Nephron progenitor cell (in vitro differentiated cells): Measurements from ENCODE around the gene CSKMT.
A peak's percentile ranks its signal among the peaks of the same experiment; 100 is the strongest.
"Not testable (repeated sequence)": the region's sequence is repeated elsewhere in the genome, so short reads cannot be mapped to it uniquely, and the experiment has no call there.

Experiments
- DNase-seq: peaks from one replicate; pipeline ENCODE4 v3.0.0; 2021
- H3K27ac Mint-ChIP-seq: 2 replicates; pipeline ENCODE4 v1.8.0; 2021; ENCODE audit warnings: mild to moderate bottlenecking, moderate library complexity, mixed read lengths
- H3K27me3 Mint-ChIP-seq: 2 replicates; pipeline ENCODE4 v1.8.0; 2021; ENCODE audit warnings: mild to moderate bottlenecking, low read depth, mixed read lengths; ENCODE audit not compliant: poor library complexity
- H3K36me3 Mint-ChIP-seq: 2 replicates; pipeline ENCODE4 v1.8.0; 2021; ENCODE audit warnings: low read depth, mixed read lengths
- H3K4me1 Mint-ChIP-seq: 2 replicates; pipeline ENCODE4 v1.8.0; 2021; ENCODE audit warnings: mixed read lengths
- H3K4me3 Mint-ChIP-seq: 2 replicates; pipeline ENCODE4 v1.8.0; 2021; ENCODE audit warnings: mild to moderate bottlenecking, moderate library complexity, mixed read lengths
- H3K9me3 Mint-ChIP-seq: 2 replicates; pipeline ENCODE4 v1.8.0; 2021; ENCODE audit warnings: mild to moderate bottlenecking, moderate library complexity, mixed read lengths
- TF ChIP-seq, protein P1 (sequence below): fragments of 200-600 bp; sonication (generic); IDR thresholded peaks from 2 replicates; pipeline ENCODE4 v1.5.0; 2021; ENCODE audit warnings: antibody characterized with exemption

Gene CSKMT

GRCh38 chr11:62649486-62649885 is 15.6 kb upstream of the CSKMT start:
- TF ChIP-seq, protein P1, sequence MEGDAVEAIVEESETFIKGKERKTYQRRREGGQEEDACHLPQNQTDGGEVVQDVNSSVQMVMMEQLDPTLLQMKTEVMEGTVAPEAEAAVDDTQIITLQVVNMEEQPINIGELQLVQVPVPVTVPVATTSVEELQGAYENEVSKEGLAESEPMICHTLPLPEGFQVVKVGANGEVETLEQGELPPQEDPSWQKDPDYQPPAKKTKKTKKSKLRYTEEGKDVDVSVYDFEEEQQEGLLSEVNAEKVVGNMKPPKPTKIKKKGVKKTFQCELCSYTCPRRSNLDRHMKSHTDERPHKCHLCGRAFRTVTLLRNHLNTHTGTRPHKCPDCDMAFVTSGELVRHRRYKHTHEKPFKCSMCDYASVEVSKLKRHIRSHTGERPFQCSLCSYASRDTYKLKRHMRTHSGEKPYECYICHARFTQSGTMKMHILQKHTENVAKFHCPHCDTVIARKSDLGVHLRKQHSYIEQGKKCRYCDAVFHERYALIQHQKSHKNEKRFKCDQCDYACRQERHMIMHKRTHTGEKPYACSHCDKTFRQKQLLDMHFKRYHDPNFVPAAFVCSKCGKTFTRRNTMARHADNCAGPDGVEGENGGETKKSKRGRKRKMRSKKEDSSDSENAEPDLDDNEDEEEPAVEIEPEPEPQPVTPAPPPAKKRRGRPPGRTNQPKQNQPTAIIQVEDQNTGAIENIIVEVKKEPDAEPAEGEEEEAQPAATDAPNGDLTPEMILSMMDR: no peak
- H3K4me1 Mint-ChIP-seq: peaks cover 36% of the 10 kb centered on the region
- H3K9me3 Mint-ChIP-seq: no peaks in the 10 kb centered on the region
- no peak for DNase-seq
- peaks cover 14% of the 10 kb centered on the region for H3K36me3 Mint-ChIP-seq
- peaks cover 1% of the 10 kb centered on the region for H3K27me3 Mint-ChIP-seq
- no peak overlapping the region for H3K27ac Mint-ChIP-seq
- no peak overlapping the region for H3K4me3 Mint-ChIP-seq

DNA sequence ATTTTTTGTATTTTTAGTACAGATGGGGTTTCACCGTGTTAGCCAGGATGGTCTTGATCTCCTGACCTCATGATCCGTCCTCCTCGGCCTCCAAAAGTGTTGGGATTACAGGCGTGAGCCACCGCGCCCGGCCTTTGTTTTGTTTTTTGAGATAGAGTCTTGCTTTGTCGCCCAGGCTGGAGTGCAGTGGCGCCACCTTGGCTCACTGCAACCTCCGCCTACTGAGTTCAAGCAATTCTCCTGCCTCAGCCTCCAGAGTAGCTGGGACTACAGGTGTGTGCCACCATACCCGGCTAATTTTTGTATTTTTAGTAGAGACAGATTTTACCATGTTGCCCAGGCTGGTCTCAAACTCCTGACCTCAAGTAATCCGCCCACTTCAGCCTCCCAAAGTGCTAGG is 14.8 kb upstream of the CSKMT start:
- Mint-ChIP-seq H3K4me1 (peaks cover 30% of the 10 kb centered on the region), H3K36me3 (peaks cover 13% of the 10 kb centered on the region)
- not testable (repeated sequence) for H3K9me3 Mint-ChIP-seq, DNase-seq, H3K27me3 Mint-ChIP-seq, H3K4me3 Mint-ChIP-seq, H3K27ac Mint-ChIP-seq

DNA sequence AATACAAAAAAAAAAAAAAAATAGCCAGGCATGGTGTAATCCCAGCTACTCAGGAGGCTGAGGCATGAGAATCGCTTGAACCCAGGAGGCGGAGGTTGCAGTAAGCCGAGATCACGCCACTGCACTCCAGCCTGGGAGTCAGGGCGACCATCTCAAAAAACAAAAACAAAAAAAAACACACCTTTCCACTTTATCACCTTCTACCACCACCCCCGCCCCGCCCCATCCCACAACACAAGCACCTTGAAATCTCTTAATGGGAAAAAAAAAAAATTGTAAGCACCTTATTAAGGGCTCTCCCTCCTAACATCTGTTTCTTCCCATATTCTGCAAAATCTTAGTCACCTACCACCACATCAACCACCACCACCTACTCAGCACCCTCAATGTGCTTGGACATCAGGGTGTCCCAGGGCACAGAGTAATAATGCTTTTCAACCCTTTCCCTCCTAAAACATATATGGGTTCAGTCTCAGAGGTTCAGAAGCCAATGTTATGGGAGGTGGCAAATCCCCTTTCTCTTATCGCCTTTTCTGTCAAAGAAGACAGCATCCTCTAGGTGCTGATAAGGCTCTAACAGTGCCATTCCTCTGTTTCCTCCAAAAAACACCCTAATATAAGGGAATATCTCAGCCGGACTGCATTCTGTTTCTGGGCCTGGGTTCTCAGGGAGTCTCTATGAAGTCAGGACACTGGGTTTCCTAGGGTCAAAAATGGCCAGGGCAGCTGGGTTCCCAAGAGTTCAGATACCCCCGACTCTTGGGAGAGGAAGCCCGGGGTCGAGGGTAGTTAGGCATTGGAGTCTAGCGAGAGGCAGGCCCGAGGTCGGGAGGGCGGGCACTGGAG is 12.7 kb upstream of the CSKMT start:
- H3K9me3 Mint-ChIP-seq: no peaks in the 10 kb centered on the region
- peaks cover 17% of the 10 kb centered on the region for H3K4me1 Mint-ChIP-seq
- H3K4me3 Mint-ChIP-seq: peak overlapping the region; percentile 89
- H3K27ac Mint-ChIP-seq: peak overlapping the region; percentile 96
- TF ChIP-seq, protein P1: no peak
- no peak for DNase-seq
- H3K36me3 Mint-ChIP-seq: peaks cover 10% of the 10 kb centered on the region
- peaks cover 7% of the 10 kb centered on the region for H3K27me3 Mint-ChIP-seq

DNA sequence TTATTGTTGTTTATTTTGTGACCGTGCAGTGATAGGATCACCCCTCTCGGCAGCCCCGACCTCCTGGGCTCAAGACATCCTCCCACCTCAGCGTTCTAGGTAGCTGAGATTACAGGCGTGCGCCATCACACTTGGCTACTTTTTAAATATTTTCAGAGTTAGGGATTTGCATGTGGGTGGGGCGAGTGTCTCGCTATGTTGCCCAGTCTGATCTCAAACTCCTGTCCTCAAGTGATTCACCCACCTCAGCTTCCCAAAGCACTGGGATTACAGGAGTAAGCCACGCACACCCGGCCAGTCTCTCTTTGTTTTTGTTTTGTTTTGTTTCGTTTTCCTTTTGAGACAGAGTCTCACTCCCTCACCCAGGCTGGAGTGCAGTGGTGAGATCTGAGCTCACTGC is 10.8 kb upstream of the CSKMT start:
- Mint-ChIP-seq H3K27me3 (peaks cover 7% of the 10 kb centered on the region), H3K36me3 (peaks cover 5% of the 10 kb centered on the region), H3K4me1 (peaks cover 17% of the 10 kb centered on the region), H3K4me3 (peak overlapping the region; percentile 52), H3K27ac (peak overlapping the region; percentile 77), H3K9me3 (no peaks in the 10 kb centered on the region)
- TF ChIP-seq, protein P1: no peak
- DNase-seq: no peak

GRCh38 chr11:62656796-62657429 is 8.2 kb upstream of the CSKMT start:
- Mint-ChIP-seq H3K27me3 (peaks cover 7% of the 10 kb centered on the region), H3K27ac (no peak overlapping the region), H3K4me3 (no peak overlapping the region), H3K4me1 (peaks cover 14% of the 10 kb centered on the region), H3K36me3 (peaks cover 4% of the 10 kb centered on the region), H3K9me3 (no peaks in the 10 kb centered on the region)
- TF ChIP-seq, protein P1: no peak
- no peak for DNase-seq

- Mint-ChIP-seq H3K27me3 (no peaks in the 10 kb centered on the region), H3K27ac (peak overlapping the region; percentile 99), H3K9me3 (no peaks in the 10 kb centered on the region), H3K4me3 (peak overlapping the region; percentile 98), H3K4me1 (peaks cover 24% of the 10 kb centered on the region), H3K36me3 (peaks cover 28% of the 10 kb centered on the region)
- peak; percentile 72 for DNase-seq
- TF ChIP-seq, protein P1: no peak
Measured at GRCh38 chr11:62664405-62665074, 572 bp upstream of the CSKMT start.
